ENCODE data around the gene MYL10.

Gene MYL10

DNA sequence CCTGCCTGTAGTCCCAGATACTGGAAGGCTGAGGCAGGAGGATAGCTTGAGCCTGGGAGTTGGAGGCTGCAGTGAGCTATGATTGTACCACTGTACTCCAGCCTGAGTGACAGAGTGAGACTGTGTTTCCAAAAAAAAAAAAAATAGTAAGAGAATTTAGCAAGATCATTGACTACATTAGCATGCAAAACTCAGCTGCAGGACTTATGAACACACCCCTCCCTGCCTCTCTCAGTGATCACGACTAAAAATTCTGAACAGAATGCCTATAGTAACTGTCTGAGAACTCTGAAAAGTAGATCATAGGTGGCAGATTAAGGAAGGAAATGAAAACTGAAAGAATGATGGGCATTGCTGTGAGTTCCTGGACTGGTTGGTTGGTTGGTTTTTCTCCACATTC is 50.5 kb downstream of the MYL10 start:
- no peak overlapping the region for H3K4me3 ChIP-seq (ENCODE audit: insufficient read depth, low read depth, low read length)

DNA sequence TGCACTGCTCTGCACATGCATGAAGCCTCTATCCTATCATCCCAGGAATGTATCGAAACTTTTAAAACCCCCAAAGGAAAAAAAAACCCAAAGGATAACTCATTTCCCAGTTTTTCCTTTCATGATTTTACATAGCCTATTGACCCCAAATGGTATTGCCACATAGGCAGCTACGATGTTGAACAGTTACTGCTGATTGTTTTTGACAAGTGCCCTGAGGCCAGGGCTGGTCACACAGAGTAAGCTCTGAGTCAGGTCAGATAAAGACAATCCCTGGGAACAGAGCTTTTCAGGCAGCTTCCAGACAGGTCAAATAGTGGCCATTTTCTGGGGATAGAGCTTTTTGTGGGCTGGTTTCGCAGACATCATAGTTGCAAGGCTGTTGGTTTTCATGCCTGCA is 52.1 kb downstream of the MYL10 start:
- no peaks in the 10 kb centered on the region for H3K36me3 ChIP-seq (ENCODE audit: control insufficient read depth, insufficient read depth, low read length)
- no peaks in the 10 kb centered on the region for H3K9me3 ChIP-seq (ENCODE audit: control insufficient read depth, low read length)
- H3K27me3 ChIP-seq (ENCODE audit: control insufficient read depth, insufficient read depth, low read length, poor library complexity, severe bottlenecking): no peaks in the 10 kb centered on the region
- no peak overlapping the region for H3K27ac ChIP-seq (ENCODE audit: insufficient read depth, low read depth, low read length, poor library complexity, severe bottlenecking)
- H3K4me1 ChIP-seq (ENCODE audit: control insufficient read depth, insufficient read depth, low read length): no peaks in the 10 kb centered on the region
- 95% methylated on average over 3 of the region's 3 CpGs for WGBS, 2 experiments
- no peak overlapping the region for H3K4me3 ChIP-seq (ENCODE audit: insufficient read depth, low read depth, low read length)

More for the DNA sequence above, 50.5 kb downstream of the MYL10 start:
- no peak overlapping the region for H3K27ac ChIP-seq (ENCODE audit: insufficient read depth, low read depth, low read length, poor library complexity, severe bottlenecking)
- H3K27me3 ChIP-seq (ENCODE audit: control insufficient read depth, insufficient read depth, low read length, poor library complexity, severe bottlenecking): no peaks in the 10 kb centered on the region
- no peaks in the 10 kb centered on the region for H3K36me3 ChIP-seq (ENCODE audit: control insufficient read depth, insufficient read depth, low read length)
- H3K9me3 ChIP-seq (ENCODE audit: control insufficient read depth, low read length): no peaks in the 10 kb centered on the region
- 91 to 100% methylated on average over 1 of the region's 1 CpG for WGBS, 2 experiments
- no peaks in the 10 kb centered on the region for H3K4me1 ChIP-seq (ENCODE audit: control insufficient read depth, insufficient read depth, low read length)

- Histone ChIP-seq H3K4me1 (ENCODE audit: control insufficient read depth, insufficient read depth, low read length) (no peaks in the 10 kb centered on the region), H3K4me3 (ENCODE audit: insufficient read depth, low read depth, low read length) (no peak overlapping the region), H3K27ac (ENCODE audit: insufficient read depth, low read depth, low read length, poor library complexity, severe bottlenecking) (no peak overlapping the region), H3K27me3 (ENCODE audit: control insufficient read depth, insufficient read depth, low read length, poor library complexity, severe bottlenecking) (no peaks in the 10 kb centered on the region), H3K9me3 (ENCODE audit: control insufficient read depth, low read length) (no peaks in the 10 kb centered on the region), H3K36me3 (ENCODE audit: control insufficient read depth, insufficient read depth, low read length) (no peaks in the 10 kb centered on the region)
These were observed 53.4 kb downstream of the MYL10 start for GRCh38 chr7:101575721-101576120.

DNA sequence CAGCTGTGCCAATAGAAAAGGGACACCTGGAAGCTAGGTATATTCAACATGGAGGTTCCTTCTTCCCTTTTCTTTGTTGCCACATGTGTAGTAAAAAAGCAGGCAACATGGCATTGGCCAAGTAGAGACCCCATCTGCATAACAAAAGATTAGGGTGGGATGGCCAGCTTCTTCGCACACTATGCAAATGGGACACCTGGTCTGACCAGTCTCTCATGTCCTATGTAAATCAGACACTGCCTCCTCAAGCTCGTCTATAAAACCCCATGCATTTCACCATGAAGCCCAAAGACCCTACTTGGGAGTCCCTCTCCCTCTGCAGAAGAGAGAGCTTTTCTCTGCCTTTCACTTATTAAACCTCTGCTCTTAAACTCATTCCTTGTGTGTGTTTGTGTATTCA is 53.9 kb downstream of the MYL10 start:
- 24 to 27% methylated on average over 2 of the region's 2 CpGs for WGBS, 2 experiments
- Histone ChIP-seq H3K4me3 (ENCODE audit: insufficient read depth, low read depth, low read length) (no peak overlapping the region), H3K4me1 (ENCODE audit: control insufficient read depth, insufficient read depth, low read length) (no peaks in the 10 kb centered on the region), H3K9me3 (ENCODE audit: control insufficient read depth, low read length) (no peaks in the 10 kb centered on the region), H3K27me3 (ENCODE audit: control insufficient read depth, insufficient read depth, low read length, poor library complexity, severe bottlenecking) (no peaks in the 10 kb centered on the region), H3K36me3 (ENCODE audit: control insufficient read depth, insufficient read depth, low read length) (no peaks in the 10 kb centered on the region), H3K27ac (ENCODE audit: insufficient read depth, low read depth, low read length, poor library complexity, severe bottlenecking) (no peak overlapping the region)

DNA sequence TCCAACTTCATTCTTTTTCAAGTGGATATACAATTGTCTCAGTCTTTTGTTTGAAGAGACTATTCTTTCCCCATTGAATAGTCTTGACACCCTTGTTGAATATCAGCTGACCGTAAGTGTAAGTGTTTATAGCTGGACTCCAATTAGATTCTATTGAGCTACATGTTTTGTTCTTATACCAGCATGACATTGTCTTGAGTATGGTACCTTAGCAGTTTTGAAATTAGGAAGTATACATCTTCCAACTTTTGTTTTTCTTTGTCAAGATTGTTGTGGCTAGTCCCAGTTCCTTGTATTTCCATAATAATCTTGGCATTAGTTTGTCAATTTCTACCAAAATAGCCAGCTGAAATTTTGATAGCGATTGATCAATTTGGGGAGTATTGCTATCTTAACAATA is 56.9 kb downstream of the MYL10 start:
- Histone ChIP-seq H3K27me3 (ENCODE audit: control insufficient read depth, insufficient read depth, low read length, poor library complexity, severe bottlenecking) (no peaks in the 10 kb centered on the region), H3K36me3 (ENCODE audit: control insufficient read depth, insufficient read depth, low read length) (no peaks in the 10 kb centered on the region), H3K4me3 (ENCODE audit: insufficient read depth, low read depth, low read length) (no peak overlapping the region), H3K9me3 (ENCODE audit: control insufficient read depth, low read length) (no peaks in the 10 kb centered on the region), H3K4me1 (ENCODE audit: control insufficient read depth, insufficient read depth, low read length) (no peaks in the 10 kb centered on the region), H3K27ac (ENCODE audit: insufficient read depth, low read depth, low read length, poor library complexity, severe bottlenecking) (no peak overlapping the region)
- 95 to 100% methylated on average over 1 to 2 of the region's 2 CpGs for WGBS, 2 experiments

DNA sequence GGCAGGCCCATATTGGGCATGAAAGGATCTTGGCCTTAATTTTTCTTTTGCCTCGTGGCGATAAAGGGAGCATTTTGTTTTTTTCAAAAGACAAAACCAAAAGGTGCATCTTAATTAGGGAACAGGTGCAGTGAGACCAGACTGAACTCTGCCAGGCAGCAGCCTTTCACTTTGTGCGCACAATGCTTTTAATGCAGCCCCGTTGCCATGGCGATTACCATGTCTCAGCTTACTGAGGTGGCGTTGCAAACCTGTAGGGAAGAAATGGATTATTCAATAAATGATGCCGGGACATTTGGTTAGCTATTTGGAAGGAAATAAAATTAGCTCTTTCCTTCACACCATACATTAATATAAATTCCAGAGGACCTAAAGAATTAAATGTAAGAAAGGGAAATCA is 61.9 kb downstream of the MYL10 start:
- WGBS, 2 experiments: 93% methylated on average over 6 to 7 of the region's 7 CpGs
- Histone ChIP-seq H3K36me3 (ENCODE audit: control insufficient read depth, insufficient read depth, low read length) (no peaks in the 10 kb centered on the region), H3K27ac (ENCODE audit: insufficient read depth, low read depth, low read length, poor library complexity, severe bottlenecking) (no peak overlapping the region), H3K4me3 (ENCODE audit: insufficient read depth, low read depth, low read length) (no peak overlapping the region), H3K9me3 (ENCODE audit: control insufficient read depth, low read length) (no peaks in the 10 kb centered on the region), H3K4me1 (ENCODE audit: control insufficient read depth, insufficient read depth, low read length) (peaks cover 5% of the 10 kb centered on the region), H3K27me3 (ENCODE audit: control insufficient read depth, insufficient read depth, low read length, poor library complexity, severe bottlenecking) (no peaks in the 10 kb centered on the region)

- no peak overlapping the region for H3K27ac ChIP-seq (ENCODE audit: insufficient read depth, low read depth, low read length, poor library complexity, severe bottlenecking)
- no peaks in the 10 kb centered on the region for H3K27me3 ChIP-seq (ENCODE audit: control insufficient read depth, insufficient read depth, low read length, poor library complexity, severe bottlenecking)
- H3K36me3 ChIP-seq (ENCODE audit: control insufficient read depth, insufficient read depth, low read length): no peaks in the 10 kb centered on the region
- H3K4me1 ChIP-seq (ENCODE audit: control insufficient read depth, insufficient read depth, low read length): peaks cover 5% of the 10 kb centered on the region
- H3K9me3 ChIP-seq (ENCODE audit: control insufficient read depth, low read length): no peaks in the 10 kb centered on the region
- no peak overlapping the region for H3K4me3 ChIP-seq (ENCODE audit: insufficient read depth, low read depth, low read length)
- 93% methylated on average over 8 of the region's 8 CpGs for WGBS, 2 experiments
These were observed 63.4 kb downstream of the MYL10 start for GRCh38 chr7:101565601-101566209.

- H3K4me1 ChIP-seq (ENCODE audit: control insufficient read depth, insufficient read depth, low read length): peaks cover 5% of the 10 kb centered on the region
- H3K27ac ChIP-seq (ENCODE audit: insufficient read depth, low read depth, low read length, poor library complexity, severe bottlenecking): no peak overlapping the region
- H3K36me3 ChIP-seq (ENCODE audit: control insufficient read depth, insufficient read depth, low read length): no peaks in the 10 kb centered on the region
- no peaks in the 10 kb centered on the region for H3K27me3 ChIP-seq (ENCODE audit: control insufficient read depth, insufficient read depth, low read length, poor library complexity, severe bottlenecking)
- WGBS, 2 experiments: 44 to 49% methylated on average over 16 of the region's 16 CpGs
- H3K9me3 ChIP-seq (ENCODE audit: control insufficient read depth, low read length): no peaks in the 10 kb centered on the region
- no peak overlapping the region for H3K4me3 ChIP-seq (ENCODE audit: insufficient read depth, low read depth, low read length)
These were observed 64.3 kb downstream of the MYL10 start for GRCh38 chr7:101564778-101565211.

DNA sequence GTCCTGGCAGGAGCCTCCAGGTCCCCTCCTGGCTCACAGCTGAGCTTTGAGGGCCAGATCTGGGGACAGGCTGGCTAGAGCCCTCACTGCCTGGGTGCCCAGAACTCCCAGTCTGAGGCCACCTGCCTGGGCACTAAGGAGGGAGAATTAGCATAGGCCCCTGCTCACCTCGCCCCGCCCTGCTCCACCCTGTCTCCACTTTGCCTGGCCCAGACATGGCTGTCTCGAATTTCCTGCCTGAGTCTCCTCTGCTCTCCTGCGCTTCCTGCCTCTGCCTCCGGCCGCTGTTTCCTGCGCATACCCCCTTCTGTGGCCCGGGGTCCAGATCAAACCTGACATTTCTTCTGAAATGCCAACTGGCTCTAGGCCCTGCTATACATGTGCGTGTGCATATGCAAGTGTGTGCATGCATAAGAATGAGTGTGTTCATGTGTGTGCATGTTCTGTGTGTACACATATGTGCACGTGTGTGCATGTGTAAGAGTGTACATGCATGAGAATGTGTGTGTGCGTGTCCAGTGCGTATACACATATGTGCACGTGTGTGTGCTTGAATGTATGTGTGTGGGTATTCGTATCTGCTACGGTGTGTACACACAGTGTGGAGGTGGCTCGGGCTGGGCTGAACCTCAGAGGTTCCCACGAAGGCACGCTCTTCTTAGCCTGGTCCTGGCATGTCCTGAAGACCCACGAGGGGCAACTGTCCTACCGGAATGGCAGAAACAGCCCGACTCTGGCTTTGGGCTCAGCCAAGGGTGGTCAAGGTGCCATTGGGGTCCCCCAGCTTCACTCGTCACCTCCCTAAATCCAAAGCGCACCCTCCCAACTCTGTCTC is 64.9 kb downstream of the MYL10 start:
- H3K4me3 ChIP-seq (ENCODE audit: insufficient read depth, low read depth, low read length): no peak overlapping the region

More for the DNA sequence above, 64.9 kb downstream of the MYL10 start:
- H3K9me3 ChIP-seq (ENCODE audit: control insufficient read depth, low read length): no peaks in the 10 kb centered on the region
- no peaks in the 10 kb centered on the region for H3K36me3 ChIP-seq (ENCODE audit: control insufficient read depth, insufficient read depth, low read length)
- no peak overlapping the region for H3K27ac ChIP-seq (ENCODE audit: insufficient read depth, low read depth, low read length, poor library complexity, severe bottlenecking)
- H3K4me1 ChIP-seq (ENCODE audit: control insufficient read depth, insufficient read depth, low read length): peaks cover 5% of the 10 kb centered on the region
- 83 to 86% methylated on average over 23 of the region's 23 CpGs for WGBS, 2 experiments
- no peaks in the 10 kb centered on the region for H3K27me3 ChIP-seq (ENCODE audit: control insufficient read depth, insufficient read depth, low read length, poor library complexity, severe bottlenecking)
